ENCODE data around the gene MAB21L4. TPM values are rescaled to one million over a fixed set of nuclear protein-coding genes. Genes with fewer than 3 reads are reported as not detected.

Gene MAB21L4
- total RNA-seq, 1 experiment from 2014 or later = 0.15 TPM

DNA sequence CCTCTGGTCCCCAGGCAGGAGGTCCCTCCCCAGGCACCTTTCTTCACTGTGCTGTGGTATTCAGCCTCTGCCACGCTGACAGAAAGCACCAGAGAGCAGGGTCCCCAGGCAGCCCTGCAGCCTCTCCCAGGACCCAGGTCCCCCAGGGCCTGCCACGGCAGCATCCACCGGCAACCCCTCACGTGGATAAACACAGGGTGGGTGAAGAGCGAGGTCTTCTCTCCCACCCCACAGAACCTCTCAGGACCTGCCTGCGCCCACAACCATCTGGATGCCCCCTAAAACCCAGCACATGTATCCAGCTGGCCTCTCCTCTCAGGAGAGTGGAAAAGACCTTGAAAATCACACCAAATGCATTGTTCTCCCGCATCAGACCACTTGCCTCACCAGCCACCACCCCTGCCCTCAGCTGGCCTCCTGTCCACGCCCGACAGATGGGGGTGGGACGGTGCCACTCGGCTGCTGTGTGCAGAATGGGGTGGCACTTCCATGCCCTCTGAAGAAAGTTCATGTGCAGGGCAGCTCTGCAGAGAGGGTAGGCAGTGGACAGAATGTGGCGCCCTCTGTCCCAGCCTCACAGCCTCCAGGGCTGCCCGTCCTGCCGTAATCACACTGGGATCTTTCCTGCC lies 6.1 kb upstream of the MAB21L4 start:
- no peak overlapping the region for H3K9ac ChIP-seq (ENCODE audit: extremely low read depth, insufficient read length, low read length)
- no peak overlapping the region for H4K5ac ChIP-seq (ENCODE audit: insufficient read length, low read depth, low read length)
- no peak for DNase-seq
- H3K9me3 ChIP-seq (ENCODE audit: control insufficient read depth, low read depth, low read length) = no peaks in the 10 kb centered on the region
- H3K27ac ChIP-seq (ENCODE audit: insufficient read length, low read depth, low read length) = no peak overlapping the region
- H3K4me1 ChIP-seq (ENCODE audit: insufficient read depth, low read length) = no peaks in the 10 kb centered on the region
- H3K4me2 ChIP-seq (ENCODE audit: insufficient read depth, insufficient read length, low read length) = no peak overlapping the region
- H2BK120ac ChIP-seq (ENCODE audit: low read depth, low read length, poor library complexity, severe bottlenecking) = no peak overlapping the region
- H2AK5ac ChIP-seq (ENCODE audit: insufficient read length, low read length) = no peak overlapping the region
- H2AFZ ChIP-seq (ENCODE audit: low read length) = no peak overlapping the region
- no peak overlapping the region for H2BK20ac ChIP-seq (ENCODE audit: low read depth, low read length, poor library complexity, severe bottlenecking)
- H3K56ac ChIP-seq (ENCODE audit: insufficient read length, low read depth, low read length) = no peak overlapping the region
- no peak overlapping the region for H2BK15ac ChIP-seq (ENCODE audit: low read depth, low read length)
- no peaks in the 10 kb centered on the region for H3K27me3 ChIP-seq (ENCODE audit: insufficient read depth, low read length)
- H3K4me1 Mint-ChIP-seq = peaks cover 7 to 14% of the 10 kb centered on the region in 2 experiments
- H4K91ac ChIP-seq (ENCODE audit: insufficient read length, low read depth, low read length) = no peak overlapping the region
- peaks cover 8% of the 10 kb centered on the region for H3K27me3 Mint-ChIP-seq (ENCODE audit: low read depth)
- H3K4me3 Mint-ChIP-seq = no peak overlapping the region
- TF ChIP-seq, protein P1, sequence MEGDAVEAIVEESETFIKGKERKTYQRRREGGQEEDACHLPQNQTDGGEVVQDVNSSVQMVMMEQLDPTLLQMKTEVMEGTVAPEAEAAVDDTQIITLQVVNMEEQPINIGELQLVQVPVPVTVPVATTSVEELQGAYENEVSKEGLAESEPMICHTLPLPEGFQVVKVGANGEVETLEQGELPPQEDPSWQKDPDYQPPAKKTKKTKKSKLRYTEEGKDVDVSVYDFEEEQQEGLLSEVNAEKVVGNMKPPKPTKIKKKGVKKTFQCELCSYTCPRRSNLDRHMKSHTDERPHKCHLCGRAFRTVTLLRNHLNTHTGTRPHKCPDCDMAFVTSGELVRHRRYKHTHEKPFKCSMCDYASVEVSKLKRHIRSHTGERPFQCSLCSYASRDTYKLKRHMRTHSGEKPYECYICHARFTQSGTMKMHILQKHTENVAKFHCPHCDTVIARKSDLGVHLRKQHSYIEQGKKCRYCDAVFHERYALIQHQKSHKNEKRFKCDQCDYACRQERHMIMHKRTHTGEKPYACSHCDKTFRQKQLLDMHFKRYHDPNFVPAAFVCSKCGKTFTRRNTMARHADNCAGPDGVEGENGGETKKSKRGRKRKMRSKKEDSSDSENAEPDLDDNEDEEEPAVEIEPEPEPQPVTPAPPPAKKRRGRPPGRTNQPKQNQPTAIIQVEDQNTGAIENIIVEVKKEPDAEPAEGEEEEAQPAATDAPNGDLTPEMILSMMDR (conservative IDR thresholded peaks at IDR 0.05) = no peak
- H3K27ac Mint-ChIP-seq = peak overlapping the region in 2 of 3 experiments; percentile 18 to 48; a peak in 2 of 7 replicates
- no peak overlapping the region for H3K18ac ChIP-seq (ENCODE audit: insufficient read length, low read depth, low read length)
- peaks cover 3 to 10% (median 5%) of the 10 kb centered on the region in 3 experiments; a peak in 5 of 7 replicates for H3K36me3 Mint-ChIP-seq (ENCODE audit: insufficient read depth in 1 of 3, low read depth in 3 of 3)
- peaks cover 12% of the 10 kb centered on the region in 2 experiments for H3K9me3 Mint-ChIP-seq
- H2BK12ac ChIP-seq (ENCODE audit: insufficient read length, low read depth, low read length) = no peak overlapping the region
- H4K8ac ChIP-seq (replicated peaks; ENCODE audit: insufficient read length, low read depth, low read length) = no peak overlapping the region
- H3K23me2 ChIP-seq (ENCODE audit: insufficient read length, low read depth, low read length, poor library complexity, severe bottlenecking) = no peaks in the 10 kb centered on the region
- H4K20me1 ChIP-seq (ENCODE audit: control insufficient read depth, insufficient read depth, insufficient read length) = no peaks in the 10 kb centered on the region
- H3K79me1 ChIP-seq (ENCODE audit: insufficient read depth, low read depth, low read length, poor library complexity, severe bottlenecking) = no peaks in the 10 kb centered on the region
- no CpG with 5 or more reads among the region's 14 CpGs for WGBS (ENCODE audit: extremely low coverage, insufficient read length, low lambda C conversion rate)
- no peak overlapping the region for H3K23ac ChIP-seq (ENCODE audit: insufficient read length, low read depth, low read length)
- H3K79me2 ChIP-seq (ENCODE audit: insufficient read depth, low read length) = no peaks in the 10 kb centered on the region
- H3K14ac ChIP-seq (ENCODE audit: insufficient read depth, low read length) = no peak overlapping the region
- no peak overlapping the region for H3K4ac ChIP-seq (ENCODE audit: low read depth, low read length)
- H3T11ph ChIP-seq (ENCODE audit: low read length) = no peak overlapping the region
- no peak overlapping the region for H2BK5ac ChIP-seq (ENCODE audit: insufficient read length, low read length)

Measured in H9 (cell line).